Subcutaneous adipose tissue (tissue), 4 donors: ENCODE measurements around the gene FOXA2. TPM values are rescaled to one million over a fixed set of nuclear protein-coding genes. Genes with fewer than 3 reads are reported as not detected.

Source experiments
- CTCF ChIP-seq: fragments of 450-650 bp; IDR thresholded peaks from one replicate; pipeline ENCODE4 v1.5.1; 2016; ENCODE audit warnings: low read depth, mild to moderate bottlenecking, control low read depth, antibody characterized with exemption, moderate library complexity
- small RNA-seq: library from RNA; depleted of rRNA; stranded (forward); fragments of <200 nt; gene quantifications from one replicate; pipeline ENCODE3, GENCODE V24; 2016
- total RNA-seq, 4 donors: library from RNA; depleted of rRNA; stranded (reverse); fragments of >200 nt; gene quantifications; one replicate each; pipeline ENCODE4 v1.1.0, GENCODE V29; 2016

The FOXA2 gene
- total RNA-seq, 4 donors from 2014 or later: not detected

GRCh38 chr20:22533823-22534751, 50.3 kb downstream of the FOXA2 start:
- no peak for TF ChIP-seq CTCF

- TF ChIP-seq CTCF: no peak
Observed at GRCh38 chr20:22532598-22532997, 51.8 kb downstream of the FOXA2 start.

- no peak for TF ChIP-seq CTCF
Observed at GRCh38 chr20:22531756-22532155, 52.6 kb downstream of the FOXA2 start.

GRCh38 chr20:22531056-22531615, 53.2 kb downstream of the FOXA2 start:
- TF ChIP-seq CTCF: no peak

Small RNAs within 50 kb of the gene (small RNA-seq; reads per million reads assigned to genes)
- gene LINC00261: not detected
